NCI-H2196 treated with DMSO at 0.1 percent for 48 hours (cell line): Measurements from ENCODE around the gene PICK1.
"Not testable (repeated sequence)": the region's sequence is repeated elsewhere in the genome, so short reads cannot be mapped to it uniquely, and the experiment has no call there.

Source experiments
- DNase-seq: peaks from one replicate; lab custom pipeline; 2025; ENCODE audit not compliant: unreplicated experiment; lab: John Stamatoyannopoulos, UW

PICK1 gene

DNA sequence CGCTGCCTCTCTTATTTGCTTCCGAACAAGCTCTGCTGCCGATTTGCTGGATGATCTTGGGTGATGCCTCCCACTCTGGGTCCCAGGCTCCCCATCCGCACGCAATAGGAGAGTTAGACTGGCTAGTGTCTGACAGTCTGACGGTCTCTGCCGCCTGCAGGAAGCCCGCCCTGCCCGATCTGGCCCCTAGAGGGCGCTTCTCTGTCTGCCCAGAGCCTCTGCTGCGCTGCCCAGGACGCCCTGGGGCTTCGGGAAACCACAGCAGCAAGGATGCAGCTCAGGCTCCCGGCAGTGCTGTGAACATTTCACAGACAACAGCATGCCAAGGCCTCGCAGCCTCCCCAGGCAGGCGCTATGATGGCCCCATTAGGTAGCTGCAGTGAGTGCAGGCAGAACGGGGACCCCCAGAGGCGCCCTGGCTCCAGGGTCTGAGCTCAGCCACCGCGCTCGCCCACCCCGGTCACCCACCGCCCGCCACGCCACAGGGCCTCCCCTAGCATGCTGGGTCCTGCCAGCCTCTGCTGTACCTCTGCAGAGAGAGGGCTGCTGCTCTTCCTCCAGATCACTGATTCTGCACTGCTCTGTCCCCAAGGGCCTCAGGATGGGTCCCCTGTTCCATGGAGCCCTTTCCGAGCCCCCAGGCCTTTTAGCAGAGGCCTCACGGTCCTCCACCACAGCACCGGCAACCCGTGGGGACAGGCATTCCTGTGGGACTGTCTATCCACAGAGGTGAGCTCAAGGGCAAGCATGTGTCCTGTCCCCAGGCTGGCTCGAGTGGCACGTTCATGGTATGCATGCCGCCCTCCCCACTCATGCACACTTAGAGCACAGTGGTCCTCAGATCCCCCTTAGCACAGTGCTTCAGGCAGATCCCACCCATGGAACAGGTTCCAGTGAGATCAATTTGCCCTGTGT lies 57.5 kb downstream of the PICK1 start:
- DNase-seq = peak; percentile 37

DNA sequence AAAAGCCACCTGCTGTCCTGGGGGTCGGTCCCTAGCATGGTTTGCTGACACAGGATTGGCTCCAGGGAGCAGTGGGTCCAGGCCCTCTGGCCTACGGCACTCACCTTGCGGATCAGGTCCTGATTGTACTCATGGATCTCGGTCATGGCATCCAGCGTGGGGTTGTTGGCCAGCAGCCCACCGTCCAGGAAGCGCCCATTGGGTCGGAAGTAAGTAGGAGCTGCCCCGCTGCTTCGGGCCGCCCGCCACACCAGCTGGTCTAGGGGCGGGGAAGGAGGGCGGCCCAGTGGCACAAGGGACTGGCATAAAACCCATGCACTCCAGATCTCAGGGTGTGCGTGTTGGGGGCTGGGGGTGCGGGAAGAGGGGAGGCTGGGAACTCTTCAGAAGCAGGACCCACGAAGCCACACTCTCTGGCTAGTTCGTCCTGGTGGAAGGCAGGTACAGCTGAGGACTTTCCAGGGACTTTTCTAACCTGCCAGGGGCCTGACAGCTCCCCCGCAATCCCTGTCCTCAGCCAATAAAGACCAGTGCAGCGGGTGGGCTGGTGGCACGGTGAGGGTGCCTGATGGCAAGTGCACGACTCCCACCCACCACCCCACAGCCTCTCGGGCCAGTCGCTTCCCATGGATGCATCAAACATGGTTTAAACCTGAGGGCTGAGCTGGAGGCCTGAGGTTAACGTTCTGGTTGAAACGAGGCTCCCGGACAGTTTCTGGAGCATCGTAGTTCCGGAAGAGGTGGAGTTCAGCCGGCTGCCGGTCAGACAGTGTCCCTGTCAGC lies 58.4 kb downstream of the PICK1 start:
- no peak for DNase-seq

DNA sequence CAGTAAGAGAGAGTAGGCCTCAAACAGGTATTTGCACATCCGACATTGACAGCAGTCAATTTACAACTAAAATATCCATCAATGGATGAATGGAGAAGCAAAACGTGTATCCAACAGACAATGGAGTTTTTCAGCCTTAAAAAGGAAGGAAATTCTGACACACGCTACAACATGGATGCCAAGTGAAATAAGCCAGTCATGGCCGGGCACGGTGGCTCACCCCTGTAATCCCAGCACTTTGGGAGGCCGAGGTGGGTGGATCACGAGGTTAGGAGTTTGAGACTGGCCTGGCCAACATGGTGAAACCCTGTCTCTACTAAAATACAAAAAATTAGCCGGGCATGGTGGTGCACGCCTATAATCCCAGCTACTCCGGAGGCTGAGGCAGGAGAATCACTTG lies 60.4 kb downstream of the PICK1 start:
- DNase-seq = not testable (repeated sequence)

DNA sequence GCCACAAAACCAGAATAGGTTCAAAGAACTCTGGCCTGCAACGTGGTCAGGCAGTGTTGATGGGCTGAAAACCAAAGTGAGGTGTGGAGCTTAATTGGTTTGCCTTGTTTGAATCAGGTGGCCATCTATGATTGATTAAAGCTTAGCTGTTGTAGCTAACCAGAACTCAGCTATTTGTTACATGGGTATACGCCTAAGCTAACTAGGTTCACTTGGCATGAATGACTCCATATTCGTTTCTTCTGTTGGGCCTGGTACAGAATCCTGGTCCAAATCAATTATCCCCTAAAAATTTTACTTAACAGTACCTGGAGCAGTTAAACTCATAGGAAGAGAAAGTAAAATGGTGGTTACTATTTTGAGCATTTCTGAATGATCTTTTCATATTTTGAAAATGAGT lies 61.0 kb downstream of the PICK1 start:
- DNase-seq = no peak

DNA sequence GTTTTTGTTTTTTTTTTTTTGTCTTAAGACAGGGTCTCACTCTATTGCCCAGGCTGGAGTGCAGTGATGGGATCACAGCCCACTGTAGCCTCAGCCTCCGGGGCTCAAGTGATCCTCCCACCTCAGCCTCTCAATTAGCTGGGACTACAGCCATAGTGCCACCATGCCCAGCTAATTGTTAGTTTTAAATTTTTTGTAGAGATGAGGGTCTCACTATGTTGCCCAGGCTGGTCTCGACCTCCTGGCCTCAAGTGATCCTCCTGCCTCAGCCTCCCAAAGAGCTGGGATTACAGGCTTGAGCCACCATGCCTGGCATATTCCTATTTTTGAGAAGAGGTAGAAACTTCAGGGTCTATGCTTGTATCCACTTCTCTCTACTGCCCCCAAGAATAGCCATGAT lies 61.5 kb downstream of the PICK1 start:
- DNase-seq = not testable (repeated sequence)

DNA sequence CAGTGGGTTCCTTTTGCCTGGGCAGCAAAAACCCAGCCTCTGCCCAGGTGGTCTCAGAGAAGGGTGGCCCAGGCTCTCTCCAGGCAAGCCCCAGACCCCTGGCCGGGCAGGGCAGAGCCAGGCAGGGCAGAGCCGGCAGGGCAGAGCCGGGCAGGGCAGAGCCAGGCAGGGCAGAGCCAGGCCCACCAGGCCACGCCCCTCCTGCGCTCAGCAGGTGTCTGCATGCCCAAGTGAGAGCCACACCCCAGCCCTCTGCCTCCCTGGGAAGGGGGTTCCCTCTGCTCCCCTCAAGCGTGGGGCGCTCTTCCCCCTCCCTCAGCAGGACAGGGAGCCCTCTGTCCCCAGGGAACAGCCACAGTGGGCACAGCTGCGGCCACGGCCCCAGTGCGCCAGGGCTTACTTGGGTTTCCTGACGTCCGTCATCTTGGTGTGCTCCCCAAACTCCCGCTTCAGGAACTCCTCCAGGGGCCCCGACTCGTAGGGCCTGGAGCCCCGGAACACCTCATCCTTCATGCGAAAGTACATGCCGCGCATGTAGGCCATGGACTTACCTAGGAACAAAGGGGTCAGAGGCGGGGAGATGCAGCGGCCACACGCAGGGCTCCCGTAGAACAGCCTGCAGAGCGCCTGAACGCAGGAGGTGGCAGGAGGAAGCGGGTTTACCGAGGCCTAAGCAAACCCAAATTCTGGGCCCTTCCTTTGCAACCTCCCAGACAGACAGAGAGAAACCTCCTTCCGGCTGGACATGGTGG lies 63.3 kb downstream of the PICK1 start:
- DNase-seq = no peak

DNA sequence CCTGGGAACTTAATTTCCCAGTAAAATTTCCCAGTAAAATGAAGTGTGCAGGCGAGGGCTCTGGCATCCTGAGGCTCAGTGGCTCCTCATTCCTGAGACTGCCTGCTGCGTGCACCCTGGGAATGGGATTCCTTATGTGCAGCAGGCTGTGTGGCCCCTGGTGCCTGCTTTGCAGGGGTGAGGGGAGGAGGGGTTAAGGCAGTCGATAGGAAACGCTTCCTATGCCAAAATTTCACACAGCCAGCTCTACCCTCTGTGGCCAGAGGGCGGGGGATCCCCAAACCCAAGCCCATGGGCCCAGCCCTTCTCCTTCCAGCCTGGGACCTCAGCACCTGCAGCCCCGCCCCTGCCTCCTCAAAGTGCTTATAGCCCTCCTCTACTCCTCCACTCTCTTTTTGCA lies 65.4 kb downstream of the PICK1 start:
- DNase-seq = no peak

DNA sequence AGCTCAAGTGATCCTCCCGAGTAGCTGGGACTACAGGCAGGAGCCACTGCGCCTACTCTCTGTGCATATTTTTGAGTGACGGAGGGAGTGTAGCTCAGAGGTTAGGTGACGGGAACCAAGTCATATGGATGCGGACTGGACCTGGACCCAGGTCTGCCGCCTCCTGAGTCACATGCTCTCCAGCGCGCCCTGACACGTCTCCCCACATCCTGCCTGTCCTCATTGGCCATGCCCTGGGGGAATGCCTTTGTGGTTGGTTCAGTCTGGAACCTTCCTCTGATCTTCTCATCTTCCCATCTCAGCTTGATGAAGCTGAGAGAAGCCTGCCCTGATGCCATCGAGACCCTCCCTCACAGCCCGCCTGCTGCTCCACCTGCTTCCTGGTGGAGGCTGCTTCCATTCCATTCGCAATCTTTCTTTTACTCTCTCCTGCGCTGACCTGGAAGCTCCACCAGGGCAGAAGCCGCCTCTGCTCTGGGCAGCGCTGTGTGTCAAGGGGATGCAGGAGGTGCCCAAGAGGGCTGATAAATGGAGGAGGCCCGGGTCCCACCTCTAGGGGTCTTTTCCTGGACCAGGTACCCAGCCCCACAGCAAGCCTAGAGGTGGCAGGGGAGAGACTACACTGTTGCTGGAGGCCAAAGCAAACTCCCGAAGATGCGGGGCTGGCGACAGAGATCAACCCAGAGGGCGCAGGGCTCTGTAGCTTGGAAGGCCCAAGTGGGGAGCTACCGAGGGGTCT lies 67.2 kb downstream of the PICK1 start:
- no peak for DNase-seq

DNA sequence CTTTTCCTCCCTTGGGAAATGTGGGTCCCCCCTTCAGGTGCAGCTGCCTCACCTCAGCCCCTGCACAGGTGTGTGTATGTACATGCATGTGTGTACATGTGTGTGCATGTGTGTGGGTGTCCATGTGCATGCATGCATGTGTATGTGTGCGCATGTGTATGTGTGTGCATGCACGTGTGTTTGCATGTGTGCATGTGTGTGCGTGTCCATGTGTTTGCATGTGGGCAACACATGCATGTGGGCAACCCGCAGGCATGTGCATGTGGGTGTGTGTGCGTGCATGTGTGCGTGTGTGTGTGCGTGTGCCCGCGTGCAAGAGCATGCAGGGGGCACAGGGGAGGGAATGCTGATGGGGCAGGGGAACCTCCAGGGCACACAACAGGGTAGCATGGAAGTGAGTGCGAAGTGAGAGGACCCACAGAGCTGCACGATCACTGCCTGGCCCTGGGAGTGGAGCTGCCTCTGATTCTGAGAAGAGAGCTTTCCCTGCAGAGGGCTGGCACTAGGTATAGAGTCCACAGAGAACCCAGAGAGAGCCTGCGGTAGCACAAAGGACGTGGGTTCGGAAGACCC lies 67.9 kb downstream of the PICK1 start:
- DNase-seq = no peak
